ENCODE data around the gene SOX18.

The SOX18 gene

GRCh38 chr20:64055893-64056638, 6.6 kb upstream of the SOX18 start:
- H3K27me3 ChIP-seq (ENCODE audit: control insufficient read depth in 1 of 2, insufficient read depth in 2 of 2, low read length in 2 of 2): peaks cover 0 to 54% of the 10 kb centered on the region in 2 donors
- H3K9ac ChIP-seq (ENCODE audit: low read length): no peak overlapping the region
- no peak overlapping the region for H3K27ac ChIP-seq (ENCODE audit: low read depth, low read length)
- H3K4me1 ChIP-seq (ENCODE audit: insufficient read depth, low read length): no peaks in the 10 kb centered on the region
- H3K9me3 ChIP-seq (ENCODE audit: low read length): no peaks in the 10 kb centered on the region
- H3K36me3 ChIP-seq (ENCODE audit: insufficient read depth, low read length): no peaks in the 10 kb centered on the region
- no peak overlapping the region for H3K4me3 ChIP-seq (ENCODE audit: low read depth in 1 of 2, low read length in 2 of 2)

- H3K9ac ChIP-seq (ENCODE audit: low read length): no peak overlapping the region
- no peaks in the 10 kb centered on the region for H3K36me3 ChIP-seq (ENCODE audit: insufficient read depth, low read length)
- H3K4me1 ChIP-seq (ENCODE audit: insufficient read depth, low read length): no peaks in the 10 kb centered on the region
- no peaks in the 10 kb centered on the region for H3K9me3 ChIP-seq (ENCODE audit: low read length)
- H3K27me3 ChIP-seq (ENCODE audit: control insufficient read depth in 1 of 2, insufficient read depth in 2 of 2, low read length in 2 of 2): peaks cover 4 to 60% of the 10 kb centered on the region in 2 donors
- no peak overlapping the region for H3K4me3 ChIP-seq (ENCODE audit: low read depth in 1 of 2, low read length in 2 of 2)
- no peak overlapping the region for H3K27ac ChIP-seq (ENCODE audit: low read depth, low read length)
Measured at GRCh38 chr20:64055396-64055892, 6.0 kb upstream of the SOX18 start.

- Histone ChIP-seq H3K4me1 (ENCODE audit: insufficient read depth, low read length) (no peaks in the 10 kb centered on the region), H3K9me3 (ENCODE audit: low read length) (no peaks in the 10 kb centered on the region), H3K36me3 (ENCODE audit: insufficient read depth, low read length) (no peaks in the 10 kb centered on the region), H3K9ac (ENCODE audit: low read length) (no peak overlapping the region), H3K27me3 (ENCODE audit: control insufficient read depth in 1 of 2, insufficient read depth in 2 of 2, low read length in 2 of 2) (peaks cover 12 to 69% of the 10 kb centered on the region in 2 donors), H3K27ac (ENCODE audit: low read depth, low read length) (no peak overlapping the region), H3K4me3 (ENCODE audit: low read depth in 1 of 2, low read length in 2 of 2) (no peak overlapping the region)
Measured at GRCh38 chr20:64053841-64054661, 4.6 kb upstream of the SOX18 start.

- Histone ChIP-seq H3K27ac (ENCODE audit: low read depth, low read length) (no peak overlapping the region), H3K4me3 (ENCODE audit: low read depth in 1 of 2, low read length in 2 of 2) (no peak overlapping the region), H3K9me3 (ENCODE audit: low read length) (no peaks in the 10 kb centered on the region), H3K36me3 (ENCODE audit: insufficient read depth, low read length) (no peaks in the 10 kb centered on the region), H3K27me3 (ENCODE audit: control insufficient read depth in 1 of 2, insufficient read depth in 2 of 2, low read length in 2 of 2) (peaks cover 12 to 68% of the 10 kb centered on the region in 2 donors), H3K4me1 (ENCODE audit: insufficient read depth, low read length) (no peaks in the 10 kb centered on the region), H3K9ac (ENCODE audit: low read length) (no peak overlapping the region)
Measured at GRCh38 chr20:64052987-64053840, 3.8 kb upstream of the SOX18 start.

- H3K4me1 ChIP-seq (ENCODE audit: insufficient read depth, low read length): no peaks in the 10 kb centered on the region
- H3K9me3 ChIP-seq (ENCODE audit: low read length): no peaks in the 10 kb centered on the region
- H3K27me3 ChIP-seq (ENCODE audit: control insufficient read depth in 1 of 2, insufficient read depth in 2 of 2, low read length in 2 of 2): peaks cover 13 to 69% of the 10 kb centered on the region in 2 donors
- no peak overlapping the region for H3K4me3 ChIP-seq (ENCODE audit: low read depth in 1 of 2, low read length in 2 of 2)
- no peaks in the 10 kb centered on the region for H3K36me3 ChIP-seq (ENCODE audit: insufficient read depth, low read length)
- H3K27ac ChIP-seq (ENCODE audit: low read depth, low read length): no peak overlapping the region
- H3K9ac ChIP-seq (ENCODE audit: low read length): no peak overlapping the region
Measured at GRCh38 chr20:64052326-64052722, 2.9 kb upstream of the SOX18 start.

GRCh38 chr20:64051561-64052325, 2.3 kb upstream of the SOX18 start:
- H3K4me3 ChIP-seq (ENCODE audit: low read depth in 1 of 2, low read length in 2 of 2): no peak overlapping the region
- H3K36me3 ChIP-seq (ENCODE audit: insufficient read depth, low read length): no peaks in the 10 kb centered on the region
- H3K9ac ChIP-seq (ENCODE audit: low read length): no peak overlapping the region
- no peak overlapping the region for H3K27ac ChIP-seq (ENCODE audit: low read depth, low read length)
- peaks cover 19 to 69% of the 10 kb centered on the region in 2 donors for H3K27me3 ChIP-seq (ENCODE audit: control insufficient read depth in 1 of 2, insufficient read depth in 2 of 2, low read length in 2 of 2)
- H3K9me3 ChIP-seq (ENCODE audit: low read length): no peaks in the 10 kb centered on the region
- H3K4me1 ChIP-seq (ENCODE audit: insufficient read depth, low read length): no peaks in the 10 kb centered on the region

GRCh38 chr20:64051033-64051452, 1.6 kb upstream of the SOX18 start:
- no peak overlapping the region for H3K9ac ChIP-seq (ENCODE audit: low read length)
- H3K36me3 ChIP-seq (ENCODE audit: insufficient read depth, low read length): no peaks in the 10 kb centered on the region
- H3K9me3 ChIP-seq (ENCODE audit: low read length): no peaks in the 10 kb centered on the region
- H3K27me3 ChIP-seq (ENCODE audit: control insufficient read depth in 1 of 2, insufficient read depth in 2 of 2, low read length in 2 of 2): peaks cover 20 to 68% of the 10 kb centered on the region in 2 donors
- no peak overlapping the region for H3K4me3 ChIP-seq (ENCODE audit: low read depth in 1 of 2, low read length in 2 of 2)
- H3K4me1 ChIP-seq (ENCODE audit: insufficient read depth, low read length): no peaks in the 10 kb centered on the region
- H3K27ac ChIP-seq (ENCODE audit: low read depth, low read length): no peak overlapping the region

- Histone ChIP-seq H3K27me3 (ENCODE audit: control insufficient read depth in 1 of 2, insufficient read depth in 2 of 2, low read length in 2 of 2) (peaks cover 20 to 70% of the 10 kb centered on the region in 2 donors), H3K4me3 (ENCODE audit: low read depth in 1 of 2, low read length in 2 of 2) (no peak overlapping the region), H3K36me3 (ENCODE audit: insufficient read depth, low read length) (no peaks in the 10 kb centered on the region), H3K9me3 (ENCODE audit: low read length) (no peaks in the 10 kb centered on the region), H3K4me1 (ENCODE audit: insufficient read depth, low read length) (no peaks in the 10 kb centered on the region), H3K9ac (ENCODE audit: low read length) (no peak overlapping the region), H3K27ac (ENCODE audit: low read depth, low read length) (no peak overlapping the region)
Measured at GRCh38 chr20:64050261-64051032, 1.0 kb upstream of the SOX18 start.

GRCh38 chr20:64049878-64050260, 430 bp upstream of the SOX18 start:
- Histone ChIP-seq H3K27ac (ENCODE audit: low read depth, low read length) (no peak overlapping the region), H3K27me3 (ENCODE audit: control insufficient read depth in 1 of 2, insufficient read depth in 2 of 2, low read length in 2 of 2) (peaks cover 20 to 74% of the 10 kb centered on the region in 2 donors), H3K4me3 (ENCODE audit: low read depth in 1 of 2, low read length in 2 of 2) (no peak overlapping the region), H3K9ac (ENCODE audit: low read length) (no peak overlapping the region), H3K9me3 (ENCODE audit: low read length) (no peaks in the 10 kb centered on the region), H3K36me3 (ENCODE audit: insufficient read depth, low read length) (no peaks in the 10 kb centered on the region), H3K4me1 (ENCODE audit: insufficient read depth, low read length) (no peaks in the 10 kb centered on the region)

- H3K27ac ChIP-seq (ENCODE audit: low read depth, low read length): no peak overlapping the region
- no peaks in the 10 kb centered on the region for H3K4me1 ChIP-seq (ENCODE audit: insufficient read depth, low read length)
- no peaks in the 10 kb centered on the region for H3K9me3 ChIP-seq (ENCODE audit: low read length)
- no peak overlapping the region for H3K9ac ChIP-seq (ENCODE audit: low read length)
- H3K4me3 ChIP-seq (ENCODE audit: low read depth in 1 of 2, low read length in 2 of 2): no peak overlapping the region
- H3K36me3 ChIP-seq (ENCODE audit: insufficient read depth, low read length): no peaks in the 10 kb centered on the region
- H3K27me3 ChIP-seq (ENCODE audit: control insufficient read depth in 1 of 2, insufficient read depth in 2 of 2, low read length in 2 of 2): peaks cover 20 to 69% of the 10 kb centered on the region in 2 donors
Measured at GRCh38 chr20:64048402-64049044, 916 bp downstream of the SOX18 start.

Data from muscle layer of colon (tissue), 2 donors.